ENCODE measurements around the gene EIF4A3.
"Not testable (repeated sequence)": the region's sequence is repeated elsewhere in the genome, so short reads cannot be mapped to it uniquely, and the experiment has no call there.

The EIF4A3 gene

DNA sequence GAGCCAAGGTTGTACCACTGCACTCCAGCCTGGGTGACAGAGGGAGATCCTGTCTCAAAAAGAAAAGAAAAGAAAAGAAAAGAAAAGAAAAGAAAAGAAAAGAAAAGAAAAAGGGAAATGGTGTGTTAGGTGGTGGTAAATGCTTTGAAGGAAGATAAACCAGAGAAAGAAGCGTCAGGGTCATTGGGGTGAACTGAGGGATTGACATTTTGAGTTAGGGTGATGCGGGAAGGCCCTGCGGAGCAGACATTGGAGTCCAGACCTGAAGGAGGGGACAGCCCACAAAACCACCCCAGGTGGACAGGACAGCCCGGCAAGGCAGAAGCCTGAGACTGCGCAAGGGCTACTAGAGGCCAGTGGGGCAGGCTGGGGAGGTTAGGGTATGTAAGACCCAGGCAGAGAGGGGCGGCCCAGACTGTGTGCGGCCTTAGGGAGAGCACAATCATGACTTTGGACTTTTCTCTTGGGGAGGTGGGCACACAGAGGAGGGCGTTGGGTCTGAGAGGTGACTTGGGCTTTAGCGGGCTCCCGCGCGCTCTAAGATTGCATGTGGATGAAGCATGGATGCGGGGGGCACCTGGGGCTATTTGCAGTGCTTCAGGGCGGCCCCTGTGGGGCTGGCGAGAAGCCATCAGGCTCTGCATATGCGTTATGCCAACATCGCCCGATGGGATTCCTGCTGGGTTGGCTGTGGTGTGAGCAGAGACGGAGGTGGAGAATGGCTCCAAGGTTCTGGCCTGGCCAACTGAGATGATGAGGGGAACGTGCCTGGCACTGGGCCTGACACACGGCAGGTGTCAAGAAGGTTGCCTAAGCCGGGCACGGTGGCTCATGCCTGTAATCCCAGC, 48.9 kb downstream of the EIF4A3 start:
- DNase-seq: no peak

DNA sequence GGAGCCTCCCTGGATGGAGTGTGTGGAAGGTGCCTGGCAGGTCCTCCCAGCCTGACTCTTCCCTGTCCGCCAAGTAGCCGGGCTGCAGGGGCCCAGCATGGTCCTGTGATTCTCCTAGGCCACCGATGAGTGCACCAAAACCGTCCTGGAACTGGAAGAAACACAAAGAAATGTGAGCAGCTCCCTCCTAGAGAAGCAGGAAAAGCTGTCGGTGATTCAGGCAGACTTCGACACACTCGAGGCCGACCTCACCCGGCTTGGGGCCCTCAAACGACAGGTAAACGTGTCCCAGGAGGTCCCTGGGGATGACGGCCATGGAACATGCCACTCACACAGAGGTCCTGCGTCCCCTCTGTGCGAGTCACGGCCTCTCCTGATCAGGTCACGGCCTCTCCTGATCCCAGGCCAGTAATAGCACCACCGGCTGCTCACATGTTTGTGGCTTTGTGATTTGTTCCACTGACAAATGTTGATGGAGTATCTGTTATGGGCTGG, 49.8 kb downstream of the EIF4A3 start:
- no peak for DNase-seq

DNA sequence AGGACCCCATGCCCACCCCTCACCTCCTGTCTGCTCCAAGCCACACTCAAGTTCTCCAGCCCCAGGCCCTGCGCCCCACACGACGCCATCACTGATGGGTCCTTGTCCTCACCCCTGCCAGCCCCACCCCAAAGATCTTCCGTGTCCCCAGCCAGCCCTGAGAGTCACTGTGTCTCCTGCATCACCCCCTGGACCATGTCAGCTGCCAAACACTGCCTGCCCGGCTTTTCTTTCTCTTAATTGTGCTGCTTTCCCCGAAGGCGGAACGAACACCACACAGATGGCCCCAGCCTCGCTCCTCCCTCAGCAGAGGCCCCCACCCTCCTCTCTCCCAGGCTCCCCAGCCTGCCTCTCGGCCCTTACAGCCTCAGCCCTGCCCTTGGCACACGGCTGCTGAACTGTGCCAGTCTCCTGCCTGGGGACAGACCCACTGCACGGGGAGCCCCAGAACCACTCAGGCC, 50.3 kb downstream of the EIF4A3 start:
- DNase-seq: no peak

DNA sequence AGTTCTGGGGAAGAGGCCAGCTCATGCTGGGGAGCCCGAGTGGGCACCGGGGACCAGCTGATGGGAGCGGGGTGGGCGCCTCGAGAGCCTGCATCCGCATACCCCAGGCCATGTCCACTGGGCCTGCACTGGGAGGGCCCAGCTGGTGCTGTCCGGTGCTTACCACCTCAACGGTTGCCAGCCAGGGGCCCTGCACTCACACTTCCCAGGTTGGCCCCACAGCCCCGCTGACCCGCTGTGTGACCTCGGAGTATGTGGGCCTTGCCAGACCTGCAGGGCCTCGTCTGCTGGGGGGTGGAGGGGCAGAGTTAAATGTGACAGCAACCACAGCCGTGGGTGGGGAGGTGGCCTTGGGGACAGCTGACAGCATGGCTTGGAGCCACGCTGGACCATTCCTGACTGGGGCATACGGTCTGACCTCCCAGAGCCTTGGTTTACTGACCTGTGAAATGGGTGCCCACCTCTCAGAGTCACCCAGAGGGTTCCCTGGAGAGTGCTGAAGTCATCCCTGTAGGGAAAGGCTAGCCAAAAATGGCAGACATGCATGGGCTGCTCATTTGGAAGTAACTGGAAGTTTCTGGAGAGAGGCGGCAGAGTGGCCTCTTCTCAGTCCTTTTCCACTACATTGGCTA, 51.0 kb downstream of the EIF4A3 start:
- no peak for DNase-seq

DNA sequence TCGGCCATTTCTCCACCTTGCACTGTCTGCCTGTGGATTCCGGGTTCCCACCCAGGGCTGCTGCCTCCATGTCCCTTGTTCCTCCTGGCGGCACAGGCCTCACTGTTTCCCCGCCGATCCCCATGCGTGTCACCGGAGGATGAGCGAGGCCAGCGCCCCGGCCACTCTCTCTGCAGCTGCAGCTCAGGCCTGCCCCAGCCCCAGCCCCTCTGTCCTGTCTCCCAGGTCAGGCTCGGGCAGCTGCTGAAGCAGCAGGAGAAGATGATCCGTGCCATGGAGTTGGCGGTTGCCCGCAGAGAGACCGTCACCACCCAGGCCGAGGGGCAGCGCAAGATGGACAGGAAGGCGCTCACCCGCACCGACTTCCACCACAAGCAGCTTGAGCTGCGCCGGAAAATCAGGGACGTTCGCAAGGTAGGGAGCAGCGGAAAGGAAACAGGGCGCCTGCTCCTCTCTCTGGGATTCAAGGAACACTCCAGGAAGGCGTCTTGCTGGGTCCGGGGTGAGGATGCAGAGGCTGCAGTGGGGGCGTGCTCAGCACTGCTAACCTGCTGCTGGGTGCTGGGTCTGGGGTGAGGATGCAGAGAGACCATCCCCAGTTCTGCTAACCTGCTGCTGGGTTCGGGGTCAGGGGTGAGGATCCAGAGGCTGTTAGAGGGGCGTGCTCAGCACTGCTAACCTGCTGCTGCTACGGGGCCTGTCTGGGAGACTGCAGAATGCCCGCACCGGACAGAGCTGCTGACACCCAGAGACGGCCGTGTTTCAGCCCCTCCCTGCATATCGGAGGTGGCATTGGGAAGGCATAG, 51.7 kb downstream of the EIF4A3 start:
- DNase-seq: no peak

DNA sequence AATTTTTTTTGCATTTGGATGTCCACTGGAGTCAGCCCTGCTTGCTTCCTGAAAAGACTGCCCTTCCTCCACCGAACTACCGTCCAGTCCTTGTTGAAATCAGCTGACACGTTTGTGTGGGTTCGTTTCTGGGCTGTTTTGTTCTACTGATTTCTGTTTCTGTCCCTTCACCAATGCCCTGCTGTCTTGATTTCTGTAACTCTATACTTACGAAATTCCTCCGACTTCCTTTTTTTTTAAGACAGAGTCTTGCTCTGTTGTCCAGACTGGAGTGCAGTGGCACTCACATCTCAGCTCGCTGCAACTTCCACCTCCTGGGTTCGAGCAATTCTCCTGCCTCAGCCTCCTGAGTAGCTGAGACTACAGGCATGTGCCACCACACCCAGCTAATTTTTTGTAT, 54.0 kb downstream of the EIF4A3 start:
- DNase-seq: peak; percentile 49

DNA sequence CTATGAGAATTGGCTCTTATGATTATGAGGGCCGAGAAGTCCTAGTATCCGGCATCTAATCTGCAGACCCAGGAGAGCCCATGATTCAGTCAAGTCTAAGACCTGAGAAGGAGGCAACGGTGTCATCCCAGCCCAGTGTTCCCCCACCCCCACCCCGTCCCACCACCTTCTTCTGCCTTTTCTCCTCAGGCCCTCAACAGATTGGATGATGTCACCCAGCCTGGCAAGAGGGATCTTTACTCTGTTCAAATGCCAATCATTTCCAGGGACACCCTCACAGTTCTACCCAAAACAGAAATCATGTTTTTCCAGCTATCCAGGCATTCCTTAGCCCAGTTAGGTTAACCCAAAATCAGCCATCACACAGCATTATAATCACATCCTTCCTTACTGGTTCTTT, 55.6 kb downstream of the EIF4A3 start:
- DNase-seq: no peak

DNA sequence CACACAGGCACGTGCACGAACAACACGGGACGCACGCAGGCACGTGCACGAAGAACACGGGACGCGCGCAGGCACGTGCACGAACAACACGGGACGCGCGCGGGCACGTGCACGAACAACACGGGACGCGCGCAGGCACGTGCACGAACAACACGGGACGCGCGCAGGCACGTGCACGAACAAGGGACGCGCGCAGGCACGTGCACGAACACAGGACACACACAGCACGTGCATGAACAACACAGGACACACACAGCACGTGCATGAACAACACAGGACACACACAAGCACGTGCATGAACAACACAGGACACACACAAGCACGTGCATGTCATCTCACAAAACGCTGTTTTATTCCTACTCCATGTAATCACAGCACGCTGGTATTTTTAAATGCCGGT, 56.8 kb downstream of the EIF4A3 start:
- not testable (repeated sequence) for DNase-seq

DNA sequence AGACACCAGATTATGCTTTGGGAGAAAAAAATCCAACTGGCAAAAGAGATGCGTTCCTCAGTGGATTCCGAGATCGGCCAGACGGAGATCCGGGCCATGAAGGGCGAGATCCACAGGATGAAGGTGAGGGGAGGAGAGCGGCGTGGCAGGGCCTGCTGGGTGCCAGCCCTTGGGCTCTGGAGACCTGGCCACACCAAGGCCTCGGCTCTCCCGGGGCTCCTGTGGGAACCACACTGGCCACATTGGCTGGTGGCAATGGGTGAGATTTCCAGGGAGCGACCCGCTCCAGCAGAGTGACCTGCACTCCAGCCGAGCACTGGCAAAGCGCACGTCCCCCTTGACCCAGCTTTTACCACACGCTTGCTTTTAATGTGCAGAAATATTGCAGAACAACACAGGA, 57.2 kb downstream of the EIF4A3 start:
- no peak for DNase-seq

DNA sequence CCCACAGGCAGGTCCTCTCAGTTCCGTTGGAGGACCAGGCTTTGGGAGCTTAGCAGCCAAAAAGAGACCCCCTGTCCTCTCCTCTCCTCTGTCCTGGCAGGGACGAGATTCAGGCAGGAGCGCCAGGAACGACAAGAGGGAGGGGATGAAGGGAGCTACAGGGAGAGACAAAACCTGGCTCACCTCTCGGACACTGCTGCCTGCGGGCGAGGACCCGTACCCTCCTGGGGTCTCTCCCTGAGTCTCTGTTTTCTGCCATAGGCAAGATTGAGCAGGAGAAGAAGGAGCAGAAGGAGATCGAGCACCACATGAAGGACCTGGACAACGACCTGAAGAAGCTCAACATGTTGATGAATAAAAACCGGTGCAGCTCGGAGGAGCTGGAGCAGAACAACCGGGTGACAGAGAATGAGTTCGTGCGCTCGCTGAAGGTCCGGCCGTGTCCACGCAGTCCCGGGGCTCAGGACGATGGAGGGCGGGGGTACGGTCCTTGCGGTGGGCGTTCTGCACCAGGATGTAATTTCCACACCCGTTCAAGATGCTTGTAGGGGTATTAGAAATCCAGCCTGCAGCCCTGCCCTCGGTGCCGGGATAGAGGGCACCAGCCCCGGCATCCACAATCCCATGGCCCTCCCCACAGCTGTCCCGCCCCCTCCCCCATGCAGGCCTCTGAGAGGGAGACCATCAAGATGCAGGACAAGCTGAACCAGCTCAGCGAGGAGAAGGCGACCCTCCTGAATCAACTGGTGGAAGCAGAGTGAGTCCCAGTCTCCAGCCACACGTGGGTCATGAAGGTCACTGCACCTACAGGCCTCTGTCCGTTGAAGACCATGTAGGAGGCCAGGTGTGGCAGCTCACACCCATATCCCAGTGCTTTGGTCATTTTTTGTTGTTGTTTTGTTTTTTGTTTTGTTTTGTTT, 59.3 kb downstream of the EIF4A3 start:
- DNase-seq: no peak

DNA sequence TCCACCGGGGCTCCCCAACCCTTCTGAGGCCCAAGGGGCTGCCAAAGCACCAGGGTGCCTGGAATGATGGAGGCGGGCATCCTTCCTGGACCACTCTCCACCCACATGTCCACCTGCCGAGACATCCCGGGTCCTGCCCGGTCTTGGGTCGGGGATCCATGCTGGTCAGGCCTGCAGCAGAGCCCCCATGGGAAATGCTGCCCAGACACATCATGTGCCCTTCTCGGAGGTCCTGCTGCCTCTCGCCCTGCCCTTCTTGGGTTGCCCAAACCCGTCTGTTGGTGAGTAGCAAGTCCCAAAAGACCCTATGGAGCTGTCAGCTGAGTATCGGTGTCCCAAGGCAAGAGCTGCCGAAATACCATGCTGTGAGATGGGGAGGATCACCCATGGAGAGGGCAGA, 60.3 kb downstream of the EIF4A3 start:
- no peak for DNase-seq

DNA sequence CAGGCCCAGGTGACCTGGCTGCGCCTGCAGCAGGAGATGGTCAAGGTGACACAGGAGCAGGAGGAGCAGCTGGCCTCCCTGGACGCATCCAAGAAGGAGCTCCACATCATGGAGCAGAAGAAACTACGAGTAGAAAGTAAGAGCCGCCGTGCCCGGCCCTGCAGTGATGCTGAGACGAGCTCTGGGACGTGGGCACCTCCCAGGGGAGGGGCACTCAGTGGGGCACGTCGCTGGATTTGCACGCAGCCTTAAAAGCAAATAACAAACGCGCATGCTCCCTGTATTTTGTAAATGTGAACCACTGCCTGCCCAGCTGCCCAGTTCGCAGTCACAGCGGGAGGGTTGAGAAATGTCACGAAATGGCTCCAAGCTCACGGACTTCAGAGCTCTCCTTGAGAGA, 60.8 kb downstream of the EIF4A3 start:
- no peak for DNase-seq

DNA sequence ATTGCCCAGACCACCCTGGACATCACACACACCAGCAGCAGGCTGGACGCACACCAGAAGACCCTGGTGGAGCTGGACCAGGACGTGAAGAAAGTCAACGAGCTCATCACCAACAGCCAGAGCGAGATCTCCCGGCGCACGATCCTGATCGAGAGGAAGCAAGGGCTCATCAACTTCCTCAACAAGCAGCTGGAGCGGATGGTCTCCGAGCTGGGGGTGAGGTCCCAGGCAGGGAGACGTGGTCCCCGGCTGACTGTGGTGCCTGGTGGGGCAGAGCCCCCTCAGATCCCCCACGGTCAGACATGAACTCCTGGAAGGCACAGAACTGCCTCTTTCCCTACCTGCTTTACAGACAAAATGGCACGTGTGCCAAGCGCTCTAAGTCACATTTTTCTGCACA, 62.2 kb downstream of the EIF4A3 start:
- no peak for DNase-seq

Measured in CD4-positive, alpha-beta T cell treated with Interferon gamma for 1 hour (primary cell).